Natural killer cell treated with Interleukin-12 subunit alpha and Interleukin-12 subunit beta and Interleukin-15 and Interleukin-18, amount 100 ng/mL, for 72 hours (primary cell): ENCODE measurements around the gene FMNL2. TPM values are rescaled to one million over a fixed set of nuclear protein-coding genes. Genes with fewer than 3 reads are reported as not detected.

Source experiments
- ATAC-seq, 2 donors: fragments of 150-1000 bp; cut with Tn5 transposase in 1 of 2; sonication (Bioruptor Pico), chemical (Tn5 transposase) in 1 of 2; 2 replicates each; pipeline ENCODE4 v1.10.0; 2021
- DNase-seq: peaks from one replicate; pipeline ENCODE4 v3.0.0; 2022; ENCODE audit warnings: low spot score
- H3K27ac Mint-ChIP-seq, 2 donors: 1 replicate in 1 of 2; 2 replicates in 1 of 2; pipeline ENCODE4 v1.8.0; 2022; ENCODE audit warnings: mixed read lengths in 2 of 2, mild to moderate bottlenecking in 1 of 2, moderate library complexity in 1 of 2
- H3K27me3 Mint-ChIP-seq, 2 donors: 1 replicate in 1 of 2; 2 replicates in 1 of 2; pipeline ENCODE4 v1.8.0; 2022; ENCODE audit warnings: mixed read lengths in 2 of 2
- H3K36me3 Mint-ChIP-seq: one replicate; pipeline ENCODE4 v1.8.0; 2022; ENCODE audit warnings: mixed read lengths
- H3K4me1 Mint-ChIP-seq, 2 donors: 1 replicate in 1 of 2; 2 replicates in 1 of 2; pipeline ENCODE4 v1.8.0; 2022; ENCODE audit warnings: low read depth in 2 of 2, mixed read lengths in 2 of 2, mild to moderate bottlenecking in 1 of 2
- H3K4me3 Mint-ChIP-seq: one replicate; pipeline ENCODE4 v1.8.0; 2022; ENCODE audit warnings: mixed read lengths
- H3K9me3 Mint-ChIP-seq: 2 replicates; pipeline ENCODE4 v1.8.0; 2022; ENCODE audit warnings: mixed read lengths
- total RNA-seq, 2 donors: library from RNA; stranded (reverse); gene quantifications; one replicate each; pipeline ENCODE4 v1.2.3, GENCODE V29; 2022

The FMNL2 gene
- total RNA-seq, 2 donors from 2014 or later = 0.48 to 0.70 TPM

DNA sequence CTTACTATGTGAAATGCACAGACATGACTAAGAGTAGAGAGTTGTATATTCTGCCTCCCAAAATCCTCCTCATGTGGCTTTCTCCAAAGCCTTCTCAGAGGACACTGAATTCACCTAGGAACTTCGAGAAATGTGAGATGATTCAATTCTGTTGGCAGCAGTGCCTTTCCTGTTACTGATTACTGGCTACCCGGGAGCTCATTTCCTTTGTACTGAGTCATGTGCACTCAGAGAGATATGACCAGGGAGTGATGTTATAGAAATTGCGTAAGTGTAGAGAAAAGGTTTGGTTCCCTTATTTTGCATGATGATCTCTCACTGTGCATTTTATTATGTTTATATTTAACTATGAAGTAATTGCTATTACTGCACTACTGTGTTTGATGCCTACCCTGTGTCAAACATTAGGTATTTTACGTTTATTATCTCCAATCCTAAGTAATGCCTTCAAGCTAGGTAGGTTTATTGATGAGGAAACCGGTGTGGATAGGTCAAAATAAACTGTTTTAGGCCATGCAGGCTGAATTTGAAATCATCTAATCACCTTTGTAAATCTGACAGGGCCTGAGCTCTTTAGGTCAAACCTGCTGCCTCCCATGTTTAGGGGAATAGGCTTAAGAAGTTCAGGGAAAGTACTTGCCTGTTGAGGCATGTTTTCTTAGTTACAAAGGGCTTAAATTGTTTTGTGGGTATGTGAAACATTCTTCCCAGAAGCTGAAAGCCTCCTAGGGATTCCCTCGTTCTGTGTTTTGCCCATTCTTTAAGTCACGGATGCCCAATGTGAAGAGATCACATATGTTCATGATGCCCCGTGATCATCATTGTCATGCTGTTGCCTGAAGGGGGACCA, 86.8 kb downstream of the FMNL2 start:
- no peak for DNase-seq
- peaks cover 6 to 13% of the 10 kb centered on the region in 2 donors for H3K27me3 Mint-ChIP-seq
- peak; percentile 79 to 82 for ATAC-seq
- H3K27ac Mint-ChIP-seq = peak overlapping the region in 1 of 2 donors; percentile 24
- H3K4me1 Mint-ChIP-seq = peaks cover 0 to 11% of the 10 kb centered on the region in 2 donors
- no peak overlapping the region for H3K4me3 Mint-ChIP-seq
- H3K9me3 Mint-ChIP-seq = no peaks in the 10 kb centered on the region
- H3K36me3 Mint-ChIP-seq = no peaks in the 10 kb centered on the region

DNA sequence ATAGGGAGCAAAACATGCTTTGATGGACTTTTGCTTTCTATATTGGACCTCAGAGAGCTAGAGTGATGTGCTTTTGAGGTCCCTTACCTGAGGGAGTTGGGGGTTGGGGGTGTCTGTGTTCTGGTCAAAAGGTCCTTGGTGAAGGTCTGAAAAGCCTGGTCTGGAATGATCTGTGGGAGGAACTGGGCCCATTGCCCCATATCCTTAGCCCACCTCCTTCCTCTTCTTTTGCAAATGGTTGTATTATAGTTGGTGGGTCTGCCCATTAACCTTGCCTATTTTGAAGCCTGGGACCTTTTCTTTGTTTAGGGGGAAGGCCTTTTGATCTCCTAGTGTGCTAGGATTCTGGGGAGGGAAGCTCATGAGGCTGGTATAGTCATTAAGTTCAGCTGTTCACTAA, 88.7 kb downstream of the FMNL2 start:
- Mint-ChIP-seq H3K36me3 (no peaks in the 10 kb centered on the region), H3K9me3 (no peaks in the 10 kb centered on the region), H3K4me1 (peaks cover 0 to 11% of the 10 kb centered on the region in 2 donors), H3K27ac (no peak overlapping the region), H3K27me3 (peaks cover 6 to 18% of the 10 kb centered on the region in 2 donors), H3K4me3 (no peak overlapping the region)
- no peak for DNase-seq
- ATAC-seq = no peak

DNA sequence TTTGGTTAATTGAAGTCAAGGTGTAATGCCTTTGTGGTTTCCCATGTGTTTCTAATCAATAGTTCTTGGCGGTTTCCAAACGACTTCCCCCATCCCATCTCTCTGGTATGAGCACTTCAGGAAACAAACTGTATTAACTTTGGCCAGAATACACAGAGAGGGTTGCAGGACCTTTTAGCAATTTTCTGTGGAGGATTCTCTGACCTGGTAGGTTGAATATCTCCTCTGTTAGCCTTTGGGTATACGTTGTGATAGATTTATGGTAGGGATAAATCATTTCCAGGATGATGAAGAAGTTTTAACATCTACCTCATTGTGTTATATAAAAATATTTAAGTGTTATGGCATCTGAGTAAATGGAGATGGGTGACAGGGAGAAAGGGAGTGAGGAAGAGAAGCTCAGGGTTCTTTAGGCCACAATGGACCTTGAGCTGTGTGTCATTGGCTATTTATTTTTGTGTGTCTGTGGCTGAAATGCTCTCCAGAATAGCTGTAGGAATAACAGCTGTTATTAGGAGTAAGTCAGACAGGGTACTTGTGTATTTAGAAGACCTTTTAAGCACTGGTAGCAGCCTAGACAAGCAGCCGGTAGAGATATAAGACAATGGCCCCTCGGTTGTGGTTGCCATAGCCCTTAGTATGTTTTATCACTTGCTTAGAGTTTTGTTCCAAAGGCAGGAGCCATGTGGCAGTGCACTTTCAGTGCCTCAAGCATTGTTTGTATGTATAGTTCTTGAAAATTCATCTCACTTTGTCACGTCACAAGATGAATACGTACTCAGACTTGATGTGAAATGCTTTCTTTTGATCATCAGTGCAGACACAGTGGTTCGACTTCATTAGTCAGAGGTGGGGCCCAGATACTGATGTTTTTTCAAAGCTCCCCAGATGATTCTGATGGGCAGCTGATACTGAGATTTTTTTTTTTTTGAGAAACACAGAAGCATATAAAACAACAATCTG, 91.1 kb downstream of the FMNL2 start:
- Mint-ChIP-seq H3K4me3 (no peak overlapping the region), H3K4me1 (peaks cover 0 to 7% of the 10 kb centered on the region in 2 donors), H3K27ac (no peak overlapping the region), H3K9me3 (no peaks in the 10 kb centered on the region), H3K27me3 (peaks cover 0 to 15% of the 10 kb centered on the region in 2 donors), H3K36me3 (no peaks in the 10 kb centered on the region)
- ATAC-seq (no peak), DNase-seq (no peak)

DNA sequence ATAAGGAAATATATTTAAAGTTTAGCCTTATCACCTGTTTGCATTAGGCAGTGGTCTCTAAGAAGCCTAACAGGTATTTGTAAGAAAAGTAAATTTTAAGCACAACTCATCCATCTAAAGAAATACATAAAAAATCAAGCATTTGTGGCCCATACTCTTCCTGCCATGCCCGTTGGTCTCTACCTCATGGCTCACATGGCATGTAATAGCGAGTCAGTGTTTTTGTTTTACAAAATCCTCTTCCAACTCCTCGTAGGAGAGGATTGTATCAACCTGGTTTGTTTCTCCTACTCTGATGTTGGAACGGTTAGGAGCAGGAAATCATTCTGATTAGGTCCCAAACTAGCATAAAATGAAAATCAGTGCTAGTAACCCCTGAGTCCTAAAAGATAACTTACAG, 91.8 kb downstream of the FMNL2 start:
- no peak overlapping the region for H3K27ac Mint-ChIP-seq
- no peak overlapping the region for H3K4me3 Mint-ChIP-seq
- no peaks in the 10 kb centered on the region for H3K36me3 Mint-ChIP-seq
- H3K4me1 Mint-ChIP-seq = no peaks in the 10 kb centered on the region
- ATAC-seq (no peak), DNase-seq (no peak)
- H3K27me3 Mint-ChIP-seq = peaks cover 0 to 11% of the 10 kb centered on the region in 2 donors
- H3K9me3 Mint-ChIP-seq = no peaks in the 10 kb centered on the region

DNA sequence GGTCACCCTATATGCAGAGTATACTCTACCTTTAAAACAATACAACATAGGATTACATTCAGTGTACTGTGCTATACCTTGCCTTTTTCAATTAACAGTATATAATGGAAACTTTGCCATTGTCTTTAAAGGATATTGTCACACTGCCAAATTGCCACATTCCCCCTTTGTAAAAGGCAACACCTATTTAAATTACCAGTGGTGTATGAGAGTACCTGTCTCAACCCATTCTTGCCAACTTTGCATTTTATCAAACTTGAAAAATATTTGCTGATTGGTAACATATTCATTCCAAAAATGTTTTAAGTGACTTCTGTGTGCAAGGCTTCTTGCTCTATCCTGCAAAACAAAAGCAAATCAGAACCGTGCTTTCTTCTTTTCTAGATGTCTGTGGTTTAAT, 92.9 kb downstream of the FMNL2 start:
- peaks cover under 1 to 11% of the 10 kb centered on the region in 2 donors for H3K27me3 Mint-ChIP-seq
- ATAC-seq (no peak), DNase-seq (no peak)
- no peaks in the 10 kb centered on the region for H3K9me3 Mint-ChIP-seq
- no peaks in the 10 kb centered on the region for H3K36me3 Mint-ChIP-seq
- H3K4me1 Mint-ChIP-seq = no peaks in the 10 kb centered on the region
- H3K4me3 Mint-ChIP-seq = no peak overlapping the region
- no peak overlapping the region for H3K27ac Mint-ChIP-seq

DNA sequence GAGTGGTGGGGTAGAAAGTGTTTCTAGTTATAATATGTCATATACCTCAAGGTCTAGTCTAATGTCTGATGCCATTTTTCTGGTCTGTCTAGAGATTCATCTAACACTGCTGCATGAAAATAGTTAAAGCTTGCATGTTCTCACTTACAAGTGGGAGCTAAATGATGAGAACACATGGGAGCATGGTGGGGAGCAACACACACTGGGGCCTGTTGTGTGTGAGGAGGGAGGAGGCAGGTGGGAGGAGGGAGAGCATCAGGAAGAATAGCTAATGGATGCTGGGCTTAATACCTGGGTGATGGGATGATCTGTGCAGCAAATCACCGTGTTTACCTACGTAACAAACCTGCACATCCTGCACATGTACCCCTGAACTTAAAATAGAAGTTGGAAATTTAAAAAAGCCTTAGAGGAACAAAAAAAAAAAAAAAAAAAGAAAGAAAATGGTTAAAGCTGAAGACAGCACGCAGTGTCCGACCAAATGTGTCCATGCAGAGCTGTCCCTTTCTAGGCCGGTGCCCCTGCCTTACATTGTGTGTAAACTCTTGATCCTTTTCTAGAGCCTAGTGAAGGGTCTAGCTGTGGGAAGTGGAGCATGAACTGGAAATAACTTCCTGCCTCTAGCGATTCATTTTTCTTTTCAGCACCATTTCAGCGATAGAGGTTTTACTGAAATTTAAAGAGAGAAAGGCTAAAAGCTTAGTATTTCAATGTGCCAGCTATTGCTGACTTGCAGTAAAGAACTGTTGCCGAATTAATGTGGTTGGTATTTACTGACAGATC, 94.0 kb downstream of the FMNL2 start:
- Mint-ChIP-seq H3K4me3 (no peak overlapping the region), H3K4me1 (no peaks in the 10 kb centered on the region), H3K27me3 (peaks cover 3 to 11% of the 10 kb centered on the region in 2 donors), H3K27ac (no peak overlapping the region), H3K36me3 (no peaks in the 10 kb centered on the region), H3K9me3 (no peaks in the 10 kb centered on the region)
- DNase-seq (no peak), ATAC-seq (no peak)

DNA sequence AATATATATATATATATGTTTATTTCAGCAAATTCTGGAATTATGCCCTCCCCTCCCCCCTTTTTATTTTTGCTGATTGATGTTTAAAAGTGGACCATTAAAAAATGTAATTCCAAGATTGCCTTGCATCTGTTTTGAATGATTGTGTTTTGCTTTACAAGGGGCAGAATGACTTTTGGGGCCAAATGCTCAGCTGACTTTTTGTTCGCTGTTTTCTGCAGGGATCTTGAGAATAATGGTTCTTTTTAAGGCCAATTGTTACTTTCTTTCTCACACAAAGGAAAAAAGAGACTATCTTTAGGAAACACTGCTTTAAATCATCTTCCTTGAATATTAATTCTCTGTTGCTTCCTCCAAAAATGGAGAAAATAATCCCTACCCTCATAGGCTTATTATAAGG, 95.9 kb downstream of the FMNL2 start:
- H3K4me1 Mint-ChIP-seq = no peaks in the 10 kb centered on the region
- no peaks in the 10 kb centered on the region for H3K9me3 Mint-ChIP-seq
- DNase-seq (no peak), ATAC-seq (no peak)
- no peak overlapping the region for H3K27ac Mint-ChIP-seq
- H3K36me3 Mint-ChIP-seq = no peaks in the 10 kb centered on the region
- no peak overlapping the region for H3K4me3 Mint-ChIP-seq
- peaks cover 3 to 11% of the 10 kb centered on the region in 2 donors for H3K27me3 Mint-ChIP-seq

DNA sequence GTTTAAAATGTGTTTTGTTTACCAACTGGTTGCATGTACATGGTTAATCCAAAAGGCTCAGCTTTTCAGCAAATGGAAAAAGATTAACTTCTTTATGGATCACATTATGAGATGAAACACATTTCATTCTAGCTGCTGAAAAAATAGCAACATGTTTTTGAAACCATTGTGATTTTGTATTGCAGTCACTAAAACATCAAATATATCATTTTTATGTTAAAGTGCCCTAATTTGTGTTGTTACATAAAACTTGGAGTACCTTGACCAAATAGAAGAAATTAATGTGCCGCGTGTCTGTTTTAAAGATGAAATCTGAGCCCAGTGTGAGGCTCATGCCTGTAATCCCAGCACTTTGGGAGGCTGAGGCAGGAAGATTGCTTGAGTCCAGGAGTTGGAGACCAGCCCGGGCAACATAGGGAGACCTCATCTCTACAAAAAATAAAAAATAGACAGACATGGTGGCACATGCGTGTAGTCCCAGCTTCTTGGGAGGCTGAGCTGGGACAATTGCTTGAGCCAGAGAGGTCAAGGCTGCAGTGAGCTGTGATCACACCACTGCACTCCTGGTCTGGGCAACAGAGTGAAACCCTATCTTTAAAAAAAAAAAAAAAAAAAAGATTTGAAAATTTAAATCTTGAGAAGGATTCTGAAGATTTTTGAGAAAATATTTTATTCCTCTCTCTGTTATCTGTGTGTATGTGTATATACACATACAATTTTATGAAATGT, 96.6 kb downstream of the FMNL2 start:
- H3K4me1 Mint-ChIP-seq = no peaks in the 10 kb centered on the region
- H3K9me3 Mint-ChIP-seq = no peaks in the 10 kb centered on the region
- no peak overlapping the region for H3K27ac Mint-ChIP-seq
- H3K36me3 Mint-ChIP-seq = no peaks in the 10 kb centered on the region
- ATAC-seq (no peak), DNase-seq (no peak)
- no peak overlapping the region for H3K4me3 Mint-ChIP-seq
- peaks cover 3 to 11% of the 10 kb centered on the region in 2 donors for H3K27me3 Mint-ChIP-seq

DNA sequence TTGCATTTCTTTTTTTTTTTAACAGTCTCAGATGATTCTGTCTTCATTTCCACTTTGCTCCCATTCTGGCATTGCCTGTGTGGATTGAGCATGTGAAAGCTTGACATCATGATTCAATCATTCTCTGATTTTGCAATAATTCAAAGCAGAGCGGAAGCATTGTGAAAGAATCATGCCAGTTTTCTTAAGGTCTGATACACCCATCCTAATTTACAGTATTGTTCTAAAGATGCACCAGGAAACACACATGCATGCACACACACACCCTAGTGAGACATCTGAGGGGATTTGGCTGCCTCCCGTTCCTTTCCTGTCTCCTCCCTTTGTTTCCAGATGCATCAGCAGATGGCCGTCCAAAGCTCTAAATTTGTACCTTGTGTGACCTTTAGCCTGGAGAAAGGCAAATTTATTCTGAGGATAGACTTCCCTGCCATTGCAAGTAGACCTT, 97.3 kb downstream of the FMNL2 start:
- ATAC-seq = no peak

DNA sequence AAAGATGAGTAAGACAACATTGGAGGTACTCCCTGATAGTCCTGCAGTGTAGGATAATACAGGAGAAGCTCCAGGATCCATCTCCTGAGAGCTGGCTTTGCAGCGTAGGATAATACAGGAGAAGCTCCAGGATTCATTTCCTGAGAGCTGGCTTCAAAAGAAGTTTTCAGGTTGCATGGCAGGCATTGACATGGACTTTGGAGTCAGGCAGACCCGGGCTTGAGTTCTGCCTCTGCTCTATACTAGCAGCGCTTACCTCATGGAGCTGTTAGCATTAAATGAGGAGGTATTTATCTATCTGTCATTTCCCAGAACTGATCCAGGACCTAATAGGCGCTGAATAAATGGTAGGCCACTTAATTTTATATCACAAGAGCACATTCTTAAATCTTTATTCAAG, 97.8 kb downstream of the FMNL2 start:
- DNase-seq (no peak), ATAC-seq (no peak)
- Mint-ChIP-seq H3K9me3 (no peaks in the 10 kb centered on the region), H3K27me3 (peaks cover 3 to 11% of the 10 kb centered on the region in 2 donors), H3K4me1 (no peaks in the 10 kb centered on the region), H3K4me3 (no peak overlapping the region), H3K36me3 (no peaks in the 10 kb centered on the region), H3K27ac (no peak overlapping the region)

More for the DNA sequence above, 97.3 kb downstream of the FMNL2 start:
- H3K27ac Mint-ChIP-seq = no peak overlapping the region
- no peak overlapping the region for H3K4me3 Mint-ChIP-seq
- H3K36me3 Mint-ChIP-seq = no peaks in the 10 kb centered on the region
- peaks cover 3 to 11% of the 10 kb centered on the region in 2 donors for H3K27me3 Mint-ChIP-seq
- no peak for DNase-seq
- no peaks in the 10 kb centered on the region for H3K4me1 Mint-ChIP-seq
- no peaks in the 10 kb centered on the region for H3K9me3 Mint-ChIP-seq

DNA sequence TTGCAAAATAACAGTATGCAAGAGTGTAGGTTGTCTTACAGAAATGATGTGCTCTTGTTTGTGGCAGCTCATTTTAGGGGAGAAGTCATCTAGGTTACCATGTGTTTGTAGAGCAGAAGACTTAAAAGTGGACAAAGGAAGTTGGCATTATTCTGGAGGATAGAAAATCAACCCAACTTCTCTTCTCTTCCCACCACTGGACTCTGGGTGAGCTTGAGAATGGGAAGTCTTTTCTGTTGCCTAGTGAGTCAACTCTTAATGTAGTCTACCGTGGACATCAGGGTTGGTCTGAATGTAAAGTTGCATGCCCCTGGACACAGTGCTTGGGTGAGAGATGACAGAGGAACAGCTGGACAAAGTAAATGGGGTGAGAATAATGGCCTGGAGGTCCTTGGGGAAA, 98.3 kb downstream of the FMNL2 start:
- Mint-ChIP-seq H3K36me3 (no peaks in the 10 kb centered on the region), H3K4me1 (no peaks in the 10 kb centered on the region), H3K4me3 (no peak overlapping the region), H3K27ac (no peak overlapping the region), H3K9me3 (no peaks in the 10 kb centered on the region), H3K27me3 (peaks cover 3 to 10% of the 10 kb centered on the region in 2 donors)
- DNase-seq (no peak), ATAC-seq (no peak)

DNA sequence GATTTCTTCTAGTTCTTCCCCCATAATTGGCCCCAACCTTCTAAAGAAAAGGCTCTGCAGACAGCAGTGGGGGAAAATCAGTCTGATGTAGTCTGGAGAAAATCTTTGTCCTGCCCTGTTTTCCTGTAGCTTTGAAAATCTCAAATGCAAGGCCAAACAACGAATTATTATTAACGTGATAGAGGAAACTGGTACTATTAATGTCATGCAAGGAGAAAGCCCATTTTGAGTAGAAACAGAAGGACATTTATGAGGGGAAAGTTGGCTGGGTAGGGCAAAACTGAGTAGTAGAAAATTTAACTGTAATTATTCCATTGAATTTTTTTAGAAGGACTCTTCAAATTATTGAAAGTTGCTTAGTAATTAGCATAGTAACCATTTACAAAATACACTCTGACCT, 98.8 kb downstream of the FMNL2 start:
- Mint-ChIP-seq H3K4me1 (no peaks in the 10 kb centered on the region), H3K27me3 (peaks cover 3 to 10% of the 10 kb centered on the region in 2 donors), H3K9me3 (no peaks in the 10 kb centered on the region), H3K36me3 (no peaks in the 10 kb centered on the region), H3K4me3 (no peak overlapping the region), H3K27ac (no peak overlapping the region)
- ATAC-seq (no peak), DNase-seq (no peak)
